ENCODE results near the gene ARHGEF18.
"Not testable (repeated sequence)": the region's sequence is repeated elsewhere in the genome, so short reads cannot be mapped to it uniquely, and the experiment has no call there.

ARHGEF18 gene

DNA sequence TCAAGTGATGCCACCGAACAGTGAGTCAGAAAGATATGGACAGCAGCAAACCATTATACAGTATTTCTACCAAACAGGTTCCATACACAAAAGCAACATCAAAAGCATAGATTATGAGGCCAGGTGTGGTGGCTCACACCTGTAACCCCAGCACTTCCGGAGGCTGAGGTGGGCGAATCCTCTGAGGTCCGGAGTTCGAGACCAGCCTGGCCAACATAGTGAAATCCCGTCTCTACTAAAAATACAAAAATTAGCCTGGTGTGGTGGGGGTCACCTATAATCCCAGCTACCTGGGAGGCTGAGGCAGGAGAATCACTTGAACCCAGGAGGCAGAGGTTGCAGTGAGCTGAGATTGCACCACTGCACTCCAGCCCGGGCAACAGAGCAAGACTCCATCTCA, 1.7 kb upstream of the ARHGEF18 start:
- DNase-seq (ENCODE audit: low spot score), result not testable (repeated sequence)

GRCh38 chr19:7349231-7349591, 474 bp downstream of the ARHGEF18 start:
- no peak for DNase-seq (ENCODE audit: low spot score)

GRCh38 chr19:7349961-7350711, 1.4 kb downstream of the ARHGEF18 start:
- DNase-seq (ENCODE audit: low spot score), result no peak

- no peak for DNase-seq (ENCODE audit: low spot score)
These were observed 3.1 kb downstream of the ARHGEF18 start for GRCh38 chr19:7351861-7352260.

- no peak for DNase-seq (ENCODE audit: low spot score)
These were observed 6.5 kb downstream of the ARHGEF18 start for GRCh38 chr19:7355151-7355820.

DNA sequence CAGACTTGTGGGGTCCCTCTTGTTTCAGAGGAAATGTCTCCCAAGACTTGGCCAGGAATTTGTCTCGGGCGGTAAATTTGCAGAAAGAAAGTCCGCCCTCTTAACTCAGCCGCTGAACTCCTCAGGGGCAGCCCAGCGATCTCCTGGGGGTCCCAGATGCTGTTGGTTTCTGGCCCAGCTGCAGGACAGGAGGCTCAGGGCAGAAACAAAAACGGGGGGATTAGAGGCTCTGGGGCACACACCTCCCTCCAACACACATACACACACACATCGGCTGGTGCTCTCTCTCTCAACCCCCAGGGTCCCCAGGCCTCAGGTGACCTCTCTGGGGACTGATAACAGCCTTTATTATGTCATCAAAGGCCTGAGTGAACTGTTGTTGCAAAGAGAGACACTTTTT, 7.1 kb downstream of the ARHGEF18 start:
- DNase-seq (ENCODE audit: low spot score), result no peak

GRCh38 chr19:7356899-7357627, 8.3 kb downstream of the ARHGEF18 start:
- DNase-seq (ENCODE audit: low spot score), result no peak

DNA sequence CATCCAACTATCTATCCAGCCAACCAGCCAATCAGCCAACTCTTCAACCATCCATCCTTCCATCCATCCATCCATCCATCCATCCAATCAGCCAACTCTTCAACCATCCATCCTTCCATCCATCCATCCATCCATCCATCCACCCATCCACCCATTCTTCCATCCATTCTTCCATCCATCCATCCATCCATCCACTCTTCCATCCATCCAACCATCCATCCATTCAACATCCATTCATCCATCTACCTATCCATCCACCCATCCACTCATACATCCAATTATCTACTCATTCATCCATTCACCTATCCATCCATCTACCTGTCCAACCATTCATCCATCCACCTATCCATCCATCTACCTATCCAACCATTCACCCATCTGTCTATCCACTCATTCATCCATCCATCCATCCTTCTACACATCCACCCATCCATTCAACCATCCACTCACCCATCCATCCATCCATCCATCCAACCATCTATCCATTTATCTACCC, 9.4 kb downstream of the ARHGEF18 start:
- no peak for DNase-seq (ENCODE audit: low spot score)

GRCh38 chr19:7360393-7360984, 11.8 kb downstream of the ARHGEF18 start:
- DNase-seq (ENCODE audit: low spot score), result no peak

DNA sequence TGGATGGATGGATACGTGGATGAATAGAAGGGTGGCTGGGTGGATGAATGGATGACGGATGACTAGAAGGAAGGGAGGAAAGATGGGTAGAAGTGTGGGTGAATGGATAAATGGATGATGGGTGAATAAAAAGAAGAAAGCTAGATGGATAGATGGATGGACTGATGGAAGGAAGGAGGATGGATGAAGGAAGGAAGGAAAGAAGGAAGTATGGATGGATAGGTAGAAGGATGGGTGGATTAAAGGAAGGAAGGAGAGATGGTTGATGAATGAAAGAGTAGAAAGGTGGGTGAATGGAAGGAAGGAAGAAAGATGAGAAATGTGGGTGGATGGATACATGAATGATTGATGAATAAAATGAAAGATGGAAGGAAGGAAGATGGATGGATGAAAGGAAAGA, 14.5 kb downstream of the ARHGEF18 start:
- no peak for DNase-seq (ENCODE audit: low spot score)

GRCh38 chr19:7366701-7367420, 18.1 kb downstream of the ARHGEF18 start:
- DNase-seq (ENCODE audit: low spot score), result peak; percentile 55

DNA sequence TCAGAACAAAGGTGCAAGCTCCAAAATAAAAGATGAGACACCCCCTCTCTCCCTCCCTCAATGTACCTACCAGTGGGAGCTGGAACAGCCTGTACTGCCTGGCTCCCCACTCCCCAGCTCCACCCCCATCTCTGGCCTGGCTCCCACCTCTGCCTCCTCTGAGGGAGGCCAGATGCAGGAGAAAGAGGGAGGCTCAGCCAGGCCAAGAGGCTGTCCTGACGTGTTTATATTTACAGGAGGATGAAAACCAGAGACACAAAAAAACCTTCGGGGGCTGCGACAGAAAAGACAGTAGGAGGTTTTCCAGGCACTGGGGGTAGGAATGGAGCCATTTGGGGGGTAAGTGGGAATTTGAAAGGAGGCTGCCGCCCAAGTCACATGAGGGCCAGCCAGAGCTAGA, 19.7 kb downstream of the ARHGEF18 start:
- no peak for DNase-seq (ENCODE audit: low spot score)

DNA sequence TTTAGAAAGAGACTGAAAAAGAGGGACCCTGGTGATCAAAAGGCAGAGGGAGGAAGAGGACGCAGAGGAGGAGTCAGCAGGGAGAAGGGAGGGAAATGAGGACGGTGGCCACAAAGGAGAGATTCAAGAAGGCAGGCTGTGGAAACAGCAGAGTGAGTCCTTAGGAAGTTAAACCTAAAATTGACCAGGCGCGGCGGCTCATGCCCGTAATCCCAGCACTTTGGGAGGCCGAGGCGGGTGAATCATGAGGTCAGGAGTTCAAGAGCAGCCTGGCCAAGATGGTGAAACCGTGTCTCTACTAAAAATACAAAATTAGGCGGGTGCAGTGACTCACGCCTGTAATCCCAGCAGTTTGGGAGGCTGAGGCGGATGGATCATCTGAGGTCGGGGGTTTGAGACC, 20.1 kb downstream of the ARHGEF18 start:
- DNase-seq (ENCODE audit: low spot score), result not testable (repeated sequence)

GRCh38 chr19:7370546-7370945, 21.8 kb downstream of the ARHGEF18 start:
- DNase-seq (ENCODE audit: low spot score), result no peak

DNA sequence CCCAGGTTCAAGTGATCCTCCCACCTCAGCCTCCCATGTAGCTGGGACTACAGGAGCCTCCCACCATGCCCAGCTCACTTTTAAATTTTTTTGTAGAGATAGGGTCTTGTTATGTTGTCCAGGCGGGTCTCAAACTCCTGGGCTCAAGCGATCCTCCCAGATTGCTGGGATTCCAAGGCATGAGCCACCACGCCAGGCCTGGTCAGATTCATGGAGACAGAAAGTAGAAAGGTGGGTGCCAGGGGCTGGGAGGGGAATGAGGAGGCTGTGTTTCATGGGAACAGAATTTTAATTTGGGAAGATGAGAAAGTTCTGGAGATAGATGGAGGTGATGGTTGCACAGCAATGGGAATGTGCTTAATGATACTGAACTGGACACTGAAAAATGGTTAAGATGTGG, 22.3 kb downstream of the ARHGEF18 start:
- no peak for DNase-seq (ENCODE audit: low spot score)

DNA sequence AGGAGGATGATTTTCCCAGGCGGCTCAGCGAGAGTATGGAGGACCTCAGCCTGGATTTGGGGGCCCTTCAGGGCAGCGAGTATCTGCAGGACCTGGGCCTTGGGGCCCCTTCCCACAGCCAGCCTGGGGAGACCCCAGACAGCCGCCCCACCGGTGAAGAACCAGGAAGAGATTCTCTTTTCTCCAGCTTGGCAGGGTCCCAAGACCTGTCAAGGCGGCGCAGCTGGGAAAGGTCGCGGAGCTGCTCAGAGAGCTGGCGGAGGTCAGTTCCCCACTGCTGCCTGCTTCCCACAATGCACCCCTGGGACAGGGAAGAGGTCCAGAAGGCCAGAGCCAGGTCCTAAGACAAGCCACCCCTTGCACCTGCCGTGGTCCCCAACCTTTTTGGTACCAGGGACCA, 24.1 kb downstream of the ARHGEF18 start:
- no peak for DNase-seq (ENCODE audit: low spot score)

- DNase-seq (ENCODE audit: low spot score), result peak; percentile 51
These were observed 25.1 kb downstream of the ARHGEF18 start for GRCh38 chr19:7373862-7374261.

DNA sequence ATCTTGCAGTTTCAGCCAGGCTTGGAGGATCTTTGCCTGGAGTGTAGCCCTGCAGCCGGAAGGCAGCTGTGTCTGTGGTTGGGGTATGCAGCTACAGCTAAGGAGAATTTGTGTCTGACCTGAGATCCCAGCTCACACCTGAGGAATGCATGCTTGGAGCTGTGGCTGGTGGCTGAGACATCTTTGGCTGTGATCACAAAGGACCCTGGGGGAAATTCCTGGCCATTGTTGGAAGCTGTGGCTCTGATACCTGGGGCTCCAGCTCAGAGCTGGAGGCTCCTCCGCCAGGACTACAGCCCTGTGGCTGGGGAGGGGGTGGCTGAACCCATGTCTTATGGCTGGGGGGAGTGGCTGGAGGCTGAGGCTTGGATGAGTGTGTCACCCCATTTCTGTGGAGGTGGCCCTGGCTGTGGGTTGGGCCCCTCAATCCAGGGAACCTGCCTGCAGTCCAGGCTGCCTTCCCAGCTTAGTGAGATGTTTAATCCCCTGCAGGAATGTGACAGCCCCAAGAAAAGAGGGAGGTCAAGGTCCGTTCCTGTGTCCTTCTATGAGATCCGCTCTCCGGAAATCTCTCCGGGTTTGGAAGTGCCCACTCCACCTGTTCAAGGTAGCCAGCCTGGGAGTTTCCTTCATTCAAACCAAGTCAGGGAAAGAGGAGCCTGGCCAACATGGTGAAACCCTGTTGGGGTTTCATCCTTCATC, 27.6 kb downstream of the ARHGEF18 start:
- no peak for DNase-seq (ENCODE audit: low spot score)

DNA sequence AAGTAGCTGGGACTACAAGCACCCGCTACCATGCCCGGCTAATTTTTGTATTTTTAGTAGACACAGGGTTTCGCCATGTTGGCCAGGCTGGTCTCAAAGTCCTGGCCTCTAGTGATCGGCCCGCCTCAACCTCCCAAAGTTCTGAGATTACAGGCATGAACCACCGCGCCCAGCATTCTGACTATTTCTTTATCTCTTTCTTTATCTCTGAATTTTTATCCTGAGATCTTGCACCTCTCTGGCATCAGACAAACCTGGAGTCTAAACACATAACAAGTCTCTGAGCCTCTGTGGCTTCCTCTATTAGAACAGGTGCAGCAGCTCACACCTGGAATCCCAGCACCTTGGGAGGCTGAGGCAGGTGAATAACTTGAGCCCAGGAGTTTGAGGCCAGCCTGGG, 28.5 kb downstream of the ARHGEF18 start:
- no peak for DNase-seq (ENCODE audit: low spot score)

GRCh38 chr19:7381073-7381390, 32.3 kb downstream of the ARHGEF18 start:
- DNase-seq (ENCODE audit: low spot score), result no peak

GRCh38 chr19:7382694-7383093, 34.0 kb downstream of the ARHGEF18 start:
- DNase-seq (ENCODE audit: low spot score), result no peak
